SKM-1 (cell line): Measurements from ENCODE around the gene FTSJ3.

Experiments used
- DNase-seq: peaks from one replicate; lab custom pipeline; 2025; ENCODE audit not compliant: unreplicated experiment; lab: John Stamatoyannopoulos, UW

FTSJ3 gene

DNA sequence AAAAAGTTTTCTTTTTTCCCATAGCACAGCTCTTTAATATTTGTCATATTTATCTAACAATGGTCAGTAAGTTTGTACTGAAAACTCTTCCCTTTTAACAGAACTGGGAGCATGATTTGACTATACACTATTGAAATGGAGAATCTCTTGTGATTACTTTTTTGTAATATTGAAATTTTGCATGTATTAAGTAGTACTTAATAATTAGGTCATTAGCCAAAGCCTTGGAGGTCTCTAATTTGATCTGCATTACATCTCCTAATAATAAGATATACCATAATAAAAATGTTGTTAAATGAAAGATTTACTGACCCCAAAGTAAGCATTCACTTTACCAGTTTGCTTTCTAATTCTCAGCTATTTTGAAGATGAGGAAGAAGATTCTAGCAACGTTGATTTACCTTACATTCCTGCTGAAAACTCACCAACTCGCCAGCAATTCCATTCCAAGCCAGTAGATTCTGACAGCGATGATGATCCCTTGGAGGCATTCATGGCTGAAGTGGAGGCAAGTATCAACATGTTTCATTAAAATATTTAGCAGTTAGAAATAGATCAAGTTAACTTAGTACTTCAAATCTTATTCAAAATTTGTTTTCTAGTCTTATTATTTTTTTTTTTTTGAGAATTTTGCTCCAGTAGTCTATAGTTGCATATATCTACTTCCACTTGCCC is 35.3 kb downstream of the FTSJ3 start:
- DNase-seq = no peak

DNA sequence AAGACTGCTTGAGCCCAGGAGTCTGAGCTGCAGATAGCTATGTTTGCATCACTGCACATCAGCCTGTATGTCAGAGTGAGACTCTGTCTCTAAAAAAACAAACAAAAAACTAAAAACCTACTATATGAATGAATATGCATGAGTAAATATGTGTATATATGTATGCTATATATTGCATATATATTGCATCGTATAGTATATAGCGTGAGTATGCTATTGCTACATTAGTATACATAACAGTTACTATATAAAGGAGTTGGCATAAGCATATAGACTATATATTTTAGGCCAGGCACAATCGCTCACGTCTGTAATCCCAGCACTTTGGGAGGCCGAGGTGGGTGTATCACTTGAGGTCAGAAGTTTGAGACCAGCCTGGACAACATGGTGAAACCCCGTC is 37.4 kb downstream of the FTSJ3 start:
- DNase-seq = no peak

DNA sequence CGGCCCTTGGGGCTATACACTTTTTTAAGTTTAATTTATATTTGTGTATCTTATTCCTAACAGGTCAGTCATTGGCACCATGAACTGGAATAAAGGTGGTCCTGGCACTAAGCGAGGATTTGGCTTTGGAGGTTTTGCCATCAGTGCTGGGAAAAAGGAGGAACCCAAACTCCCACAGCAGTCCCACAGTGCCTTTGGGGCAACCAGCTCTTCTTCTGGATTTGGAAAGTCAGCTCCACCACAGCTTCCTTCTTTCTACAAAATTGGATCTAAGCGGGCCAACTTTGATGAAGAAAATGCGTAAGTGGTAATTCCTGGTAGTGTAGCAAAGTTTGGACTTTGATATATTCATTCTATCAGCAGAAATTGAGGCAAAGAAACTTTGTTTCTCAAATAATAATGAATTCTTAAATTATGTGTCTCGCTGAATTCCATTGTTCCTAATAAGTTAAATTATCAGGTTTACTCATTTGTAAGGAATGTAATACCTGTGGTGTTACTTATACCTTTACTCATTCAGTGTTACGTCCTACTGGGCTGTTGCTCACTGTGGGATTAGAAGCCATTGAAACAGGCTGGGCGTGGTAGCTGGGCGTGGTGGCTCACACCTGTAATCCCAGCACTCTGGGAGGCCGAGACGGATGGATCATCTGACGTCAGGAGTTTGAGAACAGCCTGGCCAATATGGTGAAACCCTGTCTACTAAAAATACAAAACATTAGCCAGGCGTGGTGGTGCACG is 40.3 kb downstream of the FTSJ3 start:
- DNase-seq = no peak

DNA sequence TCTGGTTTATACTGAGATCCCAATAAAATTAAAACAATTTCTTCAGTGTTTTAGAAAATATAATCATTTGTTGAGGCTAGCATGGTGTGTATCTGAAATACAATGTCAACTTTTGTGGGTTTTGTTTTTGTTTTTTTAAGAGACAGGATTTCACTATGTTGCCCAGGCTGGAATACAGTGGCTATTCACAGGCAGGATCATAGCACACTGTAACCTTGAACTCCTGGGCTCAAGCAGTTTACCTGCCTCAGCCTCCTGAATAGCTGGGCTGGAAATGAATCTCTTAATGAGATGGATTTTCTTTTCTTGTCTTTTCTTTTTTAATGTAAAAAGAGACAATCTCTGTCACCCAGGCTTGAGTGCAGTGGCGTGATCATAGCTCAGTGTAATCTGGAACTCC is 41.3 kb downstream of the FTSJ3 start:
- DNase-seq = no peak

DNA sequence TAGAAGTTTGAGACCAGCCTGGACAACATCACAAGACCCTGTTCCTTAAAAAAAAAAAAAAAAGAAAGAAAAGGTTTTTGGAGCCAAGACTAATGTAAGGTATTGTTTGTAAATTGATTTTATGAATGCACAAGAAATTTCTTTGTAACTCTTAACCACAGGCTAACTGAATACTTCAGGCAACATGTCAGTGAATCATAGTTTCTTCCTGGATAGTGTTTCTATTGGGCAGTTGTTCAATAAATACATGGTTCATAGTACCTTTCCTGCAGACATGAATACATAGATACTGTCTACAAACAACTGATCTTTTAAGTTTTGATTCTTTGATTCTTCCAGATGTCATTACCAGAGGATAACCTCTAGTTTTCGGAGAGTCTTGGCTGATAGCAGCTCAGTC is 41.9 kb downstream of the FTSJ3 start:
- DNase-seq = no peak

DNA sequence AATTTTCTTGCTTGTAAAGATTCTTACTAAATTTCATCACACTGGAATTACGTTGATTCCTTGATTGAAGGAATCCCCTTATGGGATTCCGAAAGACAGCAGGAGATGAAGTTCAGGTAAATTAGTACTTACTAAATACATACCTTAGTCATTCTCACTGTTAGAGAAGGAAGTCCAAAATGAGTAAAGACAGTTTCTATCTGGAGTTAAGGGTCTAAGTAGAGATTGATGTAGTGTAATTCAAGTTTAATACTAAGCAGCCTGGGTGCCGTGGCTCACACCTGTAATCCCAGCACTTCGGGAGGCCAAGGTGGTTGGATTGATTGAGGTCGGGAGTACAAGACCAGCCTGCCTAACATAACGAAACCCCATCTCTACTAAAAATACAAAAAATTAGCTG is 43.9 kb downstream of the FTSJ3 start:
- DNase-seq = no peak

DNA sequence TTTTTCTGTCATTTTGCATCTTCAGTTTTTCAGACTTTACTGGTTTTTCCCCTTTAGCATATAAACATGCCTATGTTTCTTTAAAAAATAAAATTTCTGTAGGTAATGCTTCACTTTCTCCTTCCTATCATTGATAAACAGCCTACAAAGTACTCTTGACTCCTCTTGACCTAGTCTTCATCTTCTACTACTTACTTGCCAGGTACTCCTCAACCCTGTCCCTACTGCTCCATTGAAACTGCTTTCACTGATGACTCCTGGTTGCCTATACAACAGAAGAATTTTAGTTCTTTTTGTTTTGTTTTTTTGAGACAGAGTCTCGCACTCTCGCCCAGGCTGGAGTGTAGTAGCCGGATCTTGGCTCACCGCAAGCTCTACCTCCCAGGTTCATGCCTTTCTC is 46.5 kb downstream of the FTSJ3 start:
- no peak for DNase-seq

DNA sequence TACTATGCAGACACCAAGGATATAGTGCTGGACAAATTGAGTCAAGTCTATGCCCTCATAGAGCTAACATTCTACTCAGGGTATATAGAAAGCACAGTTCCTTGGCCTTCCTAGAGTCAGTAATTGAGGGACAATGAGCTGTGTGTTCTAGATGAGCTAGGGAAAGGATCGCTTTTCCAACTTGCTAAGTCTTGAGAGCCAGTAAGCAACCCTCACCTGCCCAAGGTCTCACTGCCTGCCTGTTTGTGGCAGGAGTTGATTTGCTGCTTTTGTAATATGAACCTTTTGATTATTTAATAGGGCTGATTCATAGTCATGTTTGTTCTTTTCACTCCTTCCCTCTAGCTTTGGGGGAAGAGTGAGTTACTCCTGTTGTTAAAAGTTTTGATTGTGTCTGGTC is 47.0 kb downstream of the FTSJ3 start:
- DNase-seq = no peak

DNA sequence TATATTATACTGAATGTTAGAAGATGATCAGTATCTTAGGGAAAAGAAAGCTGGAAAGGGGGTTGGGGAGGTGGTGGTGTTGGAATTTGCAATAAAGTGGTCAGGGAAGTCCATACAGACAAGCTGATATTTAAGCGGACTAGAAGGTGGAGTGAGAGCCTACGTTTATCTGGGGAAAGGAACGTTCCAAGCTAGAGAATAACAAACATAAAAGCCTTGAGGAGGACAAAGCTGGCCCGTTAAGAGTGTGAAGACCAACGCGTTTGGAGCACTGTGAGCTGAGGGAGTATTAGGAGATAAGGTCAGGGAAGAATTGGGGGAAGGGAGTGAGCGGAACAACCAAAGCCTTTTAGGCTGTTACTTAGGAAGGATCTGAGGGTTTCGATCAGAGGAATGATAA is 52.0 kb downstream of the FTSJ3 start:
- no peak for DNase-seq

DNA sequence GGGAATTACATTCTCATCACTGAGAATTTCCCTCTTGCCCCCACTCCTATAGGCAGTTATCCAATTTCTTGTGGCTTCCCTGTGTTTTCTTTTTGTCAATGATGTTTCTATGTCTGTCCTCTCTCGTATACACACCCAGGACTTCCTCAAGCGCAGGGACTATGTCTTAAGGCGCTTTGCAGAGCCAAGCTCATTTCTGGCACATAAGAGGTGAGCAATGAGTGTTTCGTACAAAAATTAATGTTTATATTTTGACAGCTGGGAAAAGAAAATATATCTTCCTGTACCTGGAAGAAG is 52.5 kb downstream of the FTSJ3 start:
- DNase-seq = no peak

DNA sequence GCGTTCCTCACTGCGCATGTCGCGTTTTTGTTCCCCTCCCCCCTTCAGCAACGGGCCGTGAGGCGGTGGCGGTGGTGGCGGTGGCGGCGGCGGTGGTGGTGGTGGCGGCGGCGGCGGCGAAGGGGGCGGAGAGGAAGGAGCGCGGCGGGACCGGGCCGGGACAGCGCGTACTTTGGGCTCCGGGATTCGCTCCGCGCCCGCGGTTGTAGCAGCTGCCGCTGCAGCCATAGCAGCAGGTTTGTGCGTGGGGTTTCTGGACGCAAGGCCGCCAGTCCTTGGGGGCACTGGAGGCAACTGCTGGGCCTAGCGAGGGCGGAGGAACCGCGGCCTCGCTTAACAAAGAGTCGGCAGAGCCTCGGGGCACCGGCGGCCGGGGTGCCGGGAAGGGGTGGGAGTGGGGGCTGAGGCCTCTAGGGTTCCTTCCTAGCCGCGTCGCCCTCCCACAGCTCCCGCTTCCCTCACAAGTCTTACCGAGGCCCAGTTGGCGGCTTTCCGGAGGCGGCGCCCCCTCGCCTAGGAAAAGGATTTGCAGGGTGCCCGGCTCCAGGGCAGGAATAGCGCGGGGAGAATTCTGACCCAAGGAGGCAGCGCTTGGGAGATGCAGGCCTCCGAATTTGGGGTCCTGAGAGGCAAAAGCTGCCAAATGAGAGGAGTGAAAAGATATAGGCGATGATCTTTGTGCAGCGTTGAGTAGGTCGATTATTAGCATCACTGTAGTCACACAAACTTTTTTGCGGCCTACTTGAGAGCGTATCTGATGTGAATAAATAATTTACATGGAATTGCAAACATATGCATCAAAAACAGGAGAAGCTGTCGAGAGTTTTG is 53.1 kb downstream of the FTSJ3 start, which contains the start of gene DDX42:
TSS of gene DDX42 (plus strand) at position 30 of the 828 bp plus-strand sequence. CDS start 12,880 bp downstream, outside the sequence.
- no peak for DNase-seq

DNA sequence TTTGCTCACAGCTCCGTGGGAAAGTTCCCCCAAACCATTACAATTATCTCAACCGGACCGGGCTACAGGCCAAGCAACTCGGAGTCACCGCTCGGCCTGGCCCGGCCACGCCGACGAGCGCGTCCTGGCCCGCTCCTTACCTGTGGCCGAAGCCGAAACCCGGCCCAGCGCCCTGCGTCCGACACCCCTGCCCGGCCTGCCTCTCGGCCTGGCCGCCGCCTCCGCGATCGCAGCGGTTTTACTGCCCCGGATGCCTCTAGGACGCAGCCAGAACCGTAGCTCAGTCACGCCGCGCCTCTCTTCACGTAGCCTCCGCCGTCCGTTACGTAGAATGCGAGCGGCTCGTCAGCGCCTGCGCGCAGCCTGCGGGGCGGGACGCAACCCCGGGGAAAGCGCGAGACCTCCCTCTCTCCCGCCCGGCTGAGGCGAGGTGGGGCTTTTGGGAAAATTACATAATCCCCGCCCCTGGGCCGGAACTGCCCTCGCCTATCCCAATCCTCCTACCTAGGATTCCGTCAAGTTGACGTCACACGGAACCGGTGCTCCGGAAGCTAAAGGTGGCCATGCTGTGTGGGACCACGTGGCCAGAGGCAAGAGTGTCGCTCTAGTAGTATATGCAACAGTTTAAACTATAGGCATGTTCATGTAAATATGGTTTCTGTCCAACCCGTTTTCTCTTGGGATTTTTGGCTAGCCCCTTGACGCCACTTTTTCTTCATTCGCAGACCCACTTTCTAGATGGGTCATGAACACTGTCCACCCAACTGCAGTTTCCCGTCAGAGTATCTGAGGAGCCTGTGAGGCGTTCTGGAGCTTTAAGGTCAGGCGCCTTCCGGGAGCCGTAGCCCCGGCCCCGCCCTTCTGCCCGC is 54.0 kb downstream of the FTSJ3 start, which contains the start of gene CCDC47:
TSS of gene CCDC47 (minus strand) at position 326 of the 869 bp plus-strand sequence. CDS start 7,422 bp downstream, outside the sequence.
- DNase-seq = peak; percentile 97

DNA sequence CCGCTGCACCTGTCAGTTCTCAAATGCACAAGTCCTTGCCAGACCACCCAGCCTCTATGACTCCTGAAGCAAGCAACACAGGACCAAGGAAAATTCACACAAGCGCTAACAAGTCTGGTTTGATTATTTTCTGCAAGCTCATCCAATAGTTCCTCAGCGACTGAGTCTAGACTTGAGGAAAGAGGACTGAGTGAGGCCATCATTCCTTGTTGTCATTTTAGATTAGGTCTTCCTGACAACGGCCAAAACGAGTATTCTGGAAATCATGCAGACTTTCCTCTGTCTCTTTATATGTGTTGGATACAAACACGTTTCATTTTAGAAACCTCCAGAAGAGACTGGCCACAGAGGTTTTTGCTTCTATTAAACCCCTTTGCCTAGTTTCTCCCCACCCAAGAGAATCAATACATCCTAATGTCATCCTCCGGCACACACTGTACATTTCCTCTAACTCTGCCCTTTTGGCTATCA is 54.6 kb downstream of the FTSJ3 start:
- DNase-seq = no peak
